ENCODE data around the gene CEP104.
A peak's percentile ranks its signal among the peaks of the same experiment; 100 is the strongest.

Gene CEP104

DNA sequence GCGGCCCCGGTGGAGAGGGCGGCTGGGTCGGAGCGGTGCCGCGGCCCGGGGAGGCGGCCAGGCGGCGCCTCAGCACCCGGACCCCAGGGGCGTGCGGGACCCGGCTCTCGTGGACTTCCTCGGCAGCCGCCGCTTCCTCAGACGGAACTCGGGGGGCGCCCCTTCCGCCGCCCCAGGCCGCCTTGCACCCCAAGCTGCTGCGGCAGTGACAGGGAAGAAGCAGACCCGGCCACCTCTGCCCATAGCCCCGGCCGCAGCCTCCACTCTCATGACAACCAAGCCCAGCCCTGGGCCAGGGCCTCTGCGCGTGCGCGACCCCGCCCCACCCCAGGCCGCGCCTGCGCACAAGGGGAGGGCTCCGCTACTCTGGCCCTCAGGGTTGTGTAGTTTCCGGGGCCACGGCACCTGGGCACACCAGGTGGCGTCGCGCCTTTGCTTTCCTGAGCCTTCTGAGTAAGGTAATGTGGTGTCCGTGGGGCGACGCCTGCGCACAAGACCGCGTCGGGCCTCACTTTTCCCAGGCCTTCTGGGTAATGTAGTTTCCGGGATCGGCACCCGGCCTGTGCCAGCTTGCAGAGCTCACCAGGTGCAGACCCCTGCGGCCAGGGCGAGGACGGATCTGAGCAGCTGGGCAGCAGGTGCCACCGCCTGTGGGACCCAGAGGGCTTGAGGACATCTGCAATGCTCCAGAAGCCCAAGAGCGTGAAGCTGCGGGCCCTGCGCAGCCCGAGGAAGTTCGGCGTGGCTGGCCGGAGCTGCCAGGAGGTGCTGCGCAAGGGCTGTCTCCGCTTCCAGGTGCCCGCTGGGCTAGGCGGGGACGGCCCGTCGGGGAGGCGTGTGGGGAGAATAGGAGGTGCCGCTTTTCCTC is at the start of gene CEP104, which contains the start of gene DFFB:
Gene CEP104 (minus strand): TSS at position 289 of the 868 bp plus-strand sequence. CDS start 4,804 bp downstream, outside the sequence.
Gene DFFB (plus strand): TSS at position 554 of the 868 bp plus-strand sequence. CDS start 128 bp downstream, at position 682.
- DNase-seq (ENCODE audit: low spot score) = peak; percentile 99

DNA sequence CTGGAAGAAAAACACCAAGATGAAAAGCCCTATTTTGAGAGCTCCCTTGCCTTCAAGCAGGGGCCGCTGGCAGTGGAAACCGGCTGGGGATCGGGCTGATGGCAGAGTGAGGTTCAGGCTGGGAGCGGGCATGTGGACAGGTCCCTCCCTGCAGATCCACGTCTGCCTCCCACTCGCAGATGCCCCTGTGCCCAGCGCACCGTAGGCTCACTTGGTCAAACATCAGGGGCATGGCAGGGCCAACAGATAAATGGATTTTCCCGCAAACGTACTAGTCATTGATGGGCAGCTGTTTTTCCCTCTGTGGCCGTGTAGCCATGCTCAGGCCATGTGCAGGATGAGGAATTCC is 49.6 kb upstream of the CEP104 start:
- DNase-seq (ENCODE audit: low spot score) = no peak

DNA sequence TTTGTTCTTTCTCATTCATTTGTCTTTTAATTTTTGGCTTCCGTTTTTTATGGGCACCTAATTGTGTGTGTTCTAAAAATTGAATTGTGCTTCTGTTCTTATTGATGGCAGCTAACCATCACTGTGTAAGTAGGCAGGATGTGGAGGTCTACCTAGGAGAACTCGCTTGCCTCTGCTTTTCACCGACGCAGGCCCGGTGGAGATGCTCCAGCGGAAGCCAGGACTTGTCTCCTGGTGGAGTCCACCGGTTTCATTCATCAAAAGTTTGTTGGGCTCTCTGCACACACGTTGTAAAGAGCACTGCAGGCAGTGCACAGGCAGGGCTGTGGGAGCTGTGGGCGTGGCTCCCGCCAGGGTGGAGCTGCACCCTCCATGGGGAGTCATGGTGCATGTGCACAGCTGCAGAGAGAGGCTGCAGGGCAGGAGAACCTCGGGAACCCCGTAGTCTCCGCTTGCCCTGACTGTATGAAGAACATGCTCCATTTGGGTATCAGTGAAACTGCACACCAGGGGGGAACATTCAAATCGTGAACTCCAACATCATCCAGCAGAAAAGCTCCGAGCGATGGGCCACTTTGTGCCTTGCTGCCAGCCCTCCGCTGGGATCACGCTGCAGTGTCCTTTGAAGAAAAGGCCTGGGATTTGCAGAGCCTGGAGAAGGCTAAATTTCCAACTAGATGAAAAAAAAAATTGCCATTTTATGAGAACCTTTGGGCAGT is 49.1 kb upstream of the CEP104 start:
- no peak for DNase-seq (ENCODE audit: low spot score)

DNA sequence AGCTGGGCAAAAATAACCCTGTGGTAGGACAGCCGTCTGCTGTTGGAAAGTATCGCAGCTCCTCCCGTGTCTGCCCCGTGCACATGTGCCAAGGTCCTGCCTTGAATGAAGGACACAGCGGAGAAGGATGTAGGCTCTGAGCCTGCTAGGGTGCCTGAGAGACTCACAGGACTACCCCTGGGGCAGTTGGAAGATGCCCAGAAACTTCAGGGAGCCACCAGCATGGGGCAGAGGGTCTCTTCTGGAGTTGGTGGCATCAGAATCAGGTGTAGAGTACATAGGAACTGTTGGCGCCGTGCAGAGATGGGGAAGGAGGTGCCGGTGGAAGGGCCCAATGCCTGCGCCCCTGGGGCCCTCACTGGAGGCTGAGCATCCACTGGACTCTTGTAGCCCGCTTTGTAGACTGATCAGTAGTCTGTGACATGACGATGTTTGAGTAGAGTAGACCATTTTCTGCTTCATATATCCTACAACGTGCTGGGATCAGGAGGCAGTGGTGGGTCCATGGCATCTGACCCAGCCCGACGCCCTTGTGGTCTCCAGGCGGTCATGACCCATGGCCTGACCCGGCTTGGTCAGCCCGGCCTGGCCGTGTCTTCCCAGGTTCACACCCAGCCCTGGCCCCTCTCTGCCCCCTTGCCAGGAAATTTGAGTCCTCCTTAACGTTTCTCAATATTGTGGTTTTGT is 48.4 kb upstream of the CEP104 start:
- DNase-seq (ENCODE audit: low spot score) = no peak

DNA sequence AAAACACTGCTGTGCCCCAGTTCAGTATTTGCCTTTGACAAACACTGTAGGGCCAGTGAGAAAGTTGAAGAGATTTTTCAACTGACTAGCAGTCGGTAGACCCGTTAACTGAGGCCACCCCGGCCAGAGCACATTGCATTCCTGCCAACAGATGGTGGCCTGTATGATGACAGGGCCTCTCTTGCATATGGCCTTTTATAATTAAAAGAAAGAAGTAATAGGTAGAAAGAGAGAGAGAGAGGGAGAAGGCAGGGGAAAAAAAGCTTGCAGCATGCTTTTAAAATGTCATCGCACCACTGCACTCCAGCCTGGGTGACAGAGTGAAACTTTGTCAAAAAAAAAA is 47.8 kb upstream of the CEP104 start:
- DNase-seq (ENCODE audit: low spot score) = no peak

DNA sequence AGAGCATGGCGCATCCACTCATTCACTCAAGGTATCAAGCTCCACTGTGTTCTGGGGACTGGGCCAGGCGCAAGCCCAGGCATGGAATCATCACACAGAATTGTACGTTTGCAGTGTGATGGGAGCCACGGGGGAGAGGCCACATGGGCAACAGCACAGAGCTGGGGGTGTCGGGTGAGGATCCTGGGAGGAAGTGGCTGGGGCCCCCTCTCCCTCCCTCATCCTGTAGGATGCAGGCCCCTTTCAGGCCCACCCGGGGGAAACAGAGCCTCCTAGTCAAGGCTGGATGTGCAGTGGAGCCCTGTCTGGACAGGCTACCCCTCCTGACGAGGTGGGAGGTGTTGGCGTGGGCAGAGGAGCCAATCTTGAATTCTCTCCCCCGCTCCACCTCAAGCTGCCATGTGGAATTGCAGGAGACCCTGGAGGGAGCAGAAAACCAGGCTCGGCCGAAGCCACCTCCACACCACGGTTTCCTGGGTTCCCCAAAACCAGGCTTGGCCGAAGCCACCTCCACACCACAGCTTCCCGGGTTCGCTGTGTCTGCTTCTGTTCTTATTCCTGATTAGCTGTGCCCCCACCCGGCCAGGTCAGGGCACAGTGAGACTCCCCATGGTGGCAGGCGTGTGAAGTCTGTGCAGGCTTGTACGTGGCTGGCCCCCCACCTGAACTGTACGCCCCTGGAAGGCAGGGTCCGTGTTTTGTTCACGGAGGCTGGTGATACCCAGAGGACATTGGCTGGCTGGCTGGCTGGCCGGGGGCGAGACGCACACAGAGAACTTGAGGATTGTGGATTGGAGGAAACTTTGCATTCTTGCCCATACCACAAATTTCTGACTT is 47.2 kb upstream of the CEP104 start:
- DNase-seq (ENCODE audit: low spot score) = no peak

DNA sequence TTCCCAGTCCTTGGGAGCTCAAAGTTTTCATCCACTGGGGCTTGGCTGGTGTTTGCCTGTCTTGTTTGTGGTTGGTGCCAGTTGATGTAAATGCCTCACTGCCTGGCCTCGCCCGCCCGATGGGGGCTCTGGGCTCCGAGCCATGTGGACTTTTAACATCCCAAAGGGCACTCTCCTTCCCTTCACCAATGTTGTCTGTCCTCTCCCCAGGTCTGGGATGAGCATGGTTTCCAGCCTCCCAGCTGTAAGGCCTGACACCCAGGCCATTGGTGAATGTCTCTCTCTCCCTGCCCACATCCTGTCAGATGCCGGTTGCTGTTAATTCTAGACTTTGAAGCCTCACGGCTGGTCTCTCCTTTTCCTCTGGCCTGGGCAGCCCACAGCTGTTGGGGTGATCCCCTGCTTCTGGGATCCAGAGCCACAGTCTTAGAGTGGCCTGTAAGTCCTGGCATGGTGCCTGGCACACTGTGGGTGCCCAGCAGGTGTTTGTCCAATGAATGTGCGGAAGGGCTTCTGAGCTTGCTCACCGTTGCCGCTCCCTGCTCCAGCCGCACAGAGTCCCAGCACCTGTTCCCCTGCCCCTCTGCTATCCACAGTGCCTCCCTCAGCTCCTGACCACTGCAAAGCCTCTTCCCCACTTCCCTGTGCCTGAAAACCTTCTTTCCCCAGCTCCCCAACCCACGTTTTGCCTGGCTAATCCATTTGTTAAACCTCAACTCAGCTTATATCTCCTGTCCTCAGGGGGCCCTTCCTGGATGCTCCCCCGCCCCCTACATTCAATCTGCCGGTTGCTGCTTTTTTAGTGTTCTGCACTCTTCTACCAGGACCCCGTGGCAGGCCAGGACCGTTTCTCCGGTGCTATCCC is 46.4 kb upstream of the CEP104 start:
- no peak for DNase-seq (ENCODE audit: low spot score)

DNA sequence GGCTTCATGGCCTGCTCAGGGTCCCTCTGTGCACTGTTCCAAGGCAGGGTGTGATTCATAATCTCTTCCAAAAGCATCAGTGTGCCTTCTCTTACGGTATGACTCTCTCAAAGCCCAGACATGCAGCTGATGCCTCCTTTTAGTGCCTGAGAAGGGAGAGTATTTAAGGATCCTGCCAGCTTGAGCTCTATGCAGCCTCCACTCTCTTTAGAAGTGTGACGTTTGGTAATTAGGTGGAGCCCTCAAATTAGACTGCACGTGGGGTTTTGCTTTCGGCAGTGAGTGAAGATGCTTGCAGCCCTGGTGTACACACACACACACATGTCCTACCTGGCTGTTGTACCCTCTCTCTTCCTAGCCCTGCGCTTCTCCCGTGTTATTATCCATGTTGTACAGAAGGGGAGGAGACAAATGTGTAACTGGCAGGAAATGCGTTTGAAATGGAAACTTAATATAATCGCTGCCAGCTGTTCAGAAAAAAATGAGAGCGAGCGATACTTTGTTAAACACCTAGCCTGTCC is 45.6 kb upstream of the CEP104 start:
- DNase-seq (ENCODE audit: low spot score) = no peak

DNA sequence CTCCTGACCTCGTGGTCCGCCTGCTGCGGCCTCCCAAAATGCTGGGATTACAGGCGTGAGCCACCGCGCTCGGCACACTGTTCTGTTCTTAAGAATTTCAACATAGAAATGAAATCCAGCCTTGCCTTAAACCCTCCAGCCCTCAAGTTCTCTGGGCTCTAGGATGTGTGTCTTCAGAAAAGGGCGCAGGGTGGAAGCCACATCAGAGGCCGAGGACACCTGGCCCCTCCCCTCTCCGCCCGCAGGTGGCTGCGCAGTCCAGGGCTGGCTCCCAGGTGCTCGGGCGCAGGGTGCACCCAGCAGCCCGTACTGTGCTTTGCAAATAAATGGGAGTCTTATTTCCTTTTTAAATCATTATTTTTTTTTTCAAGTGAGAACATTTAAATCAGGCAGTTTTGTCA is 45.1 kb upstream of the CEP104 start:
- DNase-seq (ENCODE audit: low spot score) = no peak

DNA sequence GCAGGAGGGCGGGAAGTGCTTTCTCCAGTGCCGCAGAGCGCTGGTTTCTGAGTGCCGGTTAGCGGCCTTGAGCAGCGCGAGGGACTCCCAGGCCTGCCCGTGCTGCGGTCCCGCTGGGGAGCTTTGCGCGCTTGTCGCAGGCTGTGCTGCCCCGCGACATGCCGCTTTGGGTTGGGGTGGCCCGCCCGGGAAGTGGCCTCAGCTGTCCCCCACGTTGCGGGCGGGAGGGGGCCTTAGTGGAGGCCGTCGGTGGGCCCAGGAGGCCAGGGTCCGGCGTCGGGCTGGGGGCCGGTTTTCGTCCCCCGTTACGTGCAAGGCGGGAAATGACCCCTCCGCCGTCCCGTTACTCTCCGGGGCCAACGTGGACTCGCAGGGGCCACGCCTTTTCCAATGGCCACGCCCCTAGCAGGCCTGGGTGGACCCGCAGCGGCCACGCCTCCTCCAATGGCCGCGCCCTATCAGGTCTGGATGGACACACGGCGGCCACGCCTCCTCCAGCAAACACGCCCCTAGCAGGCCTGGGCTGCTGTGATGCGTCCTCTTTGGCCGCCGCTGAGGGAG is 44.0 kb upstream of the CEP104 start:
- DNase-seq (ENCODE audit: low spot score) = peak; percentile 96

DNA sequence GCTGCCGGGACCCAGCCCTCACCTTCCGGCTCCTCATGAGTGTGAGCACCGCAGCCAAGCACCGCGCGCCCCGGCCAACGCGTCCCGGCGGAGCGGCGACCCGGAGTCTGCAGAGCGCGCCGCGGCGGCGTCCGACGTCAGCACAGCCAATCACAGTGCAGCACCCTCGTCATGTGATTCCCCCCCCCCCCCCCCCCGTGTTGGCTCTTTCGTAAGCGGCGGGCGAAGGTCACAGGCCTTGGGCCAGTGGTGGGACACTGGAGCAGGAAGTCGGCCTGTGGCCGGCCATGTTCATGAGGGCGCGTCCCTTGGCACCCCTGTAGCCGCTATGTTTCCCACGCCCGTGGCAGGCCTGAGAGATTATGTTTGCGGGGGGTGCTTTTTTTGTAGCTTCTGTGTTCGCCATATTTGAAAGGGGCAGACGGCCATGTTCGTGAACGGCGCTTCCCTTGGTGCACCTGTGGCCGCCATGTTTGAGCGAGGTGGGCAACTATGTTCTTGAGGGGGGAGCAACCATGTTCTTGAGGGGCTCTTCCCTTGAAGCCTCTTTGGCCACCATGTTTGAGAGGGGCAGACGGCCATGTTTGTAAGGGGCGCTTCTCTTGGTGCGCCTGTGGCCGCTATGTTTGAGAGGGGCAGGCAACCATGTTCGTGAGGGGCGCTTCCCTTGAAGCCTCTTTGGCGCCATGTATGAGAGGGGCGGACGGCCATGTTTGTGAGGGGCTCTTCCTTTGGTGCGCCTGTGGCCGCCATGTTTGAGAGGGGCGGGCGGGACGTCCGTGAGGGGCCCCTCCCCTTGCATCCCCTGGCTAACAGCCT is 43.3 kb upstream of the CEP104 start, which contains the start of gene C1orf174:
Gene C1orf174 (minus strand): TSS at position 123 of the 819 bp plus-strand sequence. CDS start 86 bp downstream, at position 37.
- peak; percentile 97 for DNase-seq (ENCODE audit: low spot score)

DNA sequence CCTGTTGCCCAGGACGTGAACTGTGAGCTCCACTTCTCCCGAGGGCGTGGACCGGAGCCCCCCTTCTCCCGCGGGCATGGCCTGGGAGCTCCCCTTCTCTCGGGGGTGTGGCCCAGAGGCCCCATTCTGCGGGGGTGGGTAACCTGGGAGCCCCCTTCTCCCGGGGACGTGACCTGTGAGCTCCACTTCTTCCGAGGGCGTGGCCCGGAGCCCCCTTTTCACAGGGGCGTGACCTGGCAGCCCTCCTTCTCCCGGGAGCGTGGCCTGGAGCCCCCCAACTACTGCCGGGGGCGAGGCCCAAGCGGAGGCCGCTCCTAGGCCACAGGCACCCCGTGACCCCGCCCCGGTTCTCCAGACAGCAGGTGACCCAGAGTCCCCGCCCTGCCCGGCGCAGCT is 42.7 kb upstream of the CEP104 start:
- no peak for DNase-seq (ENCODE audit: low spot score)

DNA sequence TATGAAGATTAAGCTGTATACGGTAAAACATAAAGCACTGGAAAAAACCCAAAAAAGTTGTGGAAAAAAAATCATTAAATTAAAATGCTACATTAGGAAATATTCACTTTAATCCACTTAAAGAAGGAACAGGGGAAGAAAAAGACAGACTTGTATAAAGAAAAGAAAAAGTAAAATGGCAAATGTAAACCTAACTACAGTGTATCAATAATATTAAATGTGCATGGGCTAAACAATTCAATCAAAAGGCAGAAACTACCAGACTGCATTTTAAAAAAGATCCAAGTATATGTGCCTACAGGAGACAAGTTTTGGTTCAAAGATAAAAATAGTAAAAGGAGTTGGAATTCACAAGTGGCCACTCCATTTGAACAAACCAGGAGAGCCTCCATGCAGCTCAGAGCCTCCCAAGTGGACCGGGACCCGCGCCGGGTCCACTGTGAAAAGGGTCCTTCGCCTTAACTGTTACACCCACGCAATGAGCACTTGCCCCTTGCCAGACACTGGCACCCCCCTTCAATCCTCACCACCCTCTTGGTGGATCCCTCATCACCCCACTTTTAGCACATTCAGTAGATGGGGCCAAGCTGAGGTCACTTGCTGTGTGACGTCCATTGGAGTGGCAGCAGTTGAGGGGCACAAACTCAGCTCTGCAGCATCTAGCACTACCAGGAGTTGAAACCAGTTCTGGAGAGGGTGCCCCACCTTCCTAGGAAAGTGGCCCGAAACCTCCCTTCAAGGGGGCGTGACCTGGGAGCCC is 42.2 kb upstream of the CEP104 start:
- DNase-seq (ENCODE audit: low spot score) = peak; percentile 33

DNA sequence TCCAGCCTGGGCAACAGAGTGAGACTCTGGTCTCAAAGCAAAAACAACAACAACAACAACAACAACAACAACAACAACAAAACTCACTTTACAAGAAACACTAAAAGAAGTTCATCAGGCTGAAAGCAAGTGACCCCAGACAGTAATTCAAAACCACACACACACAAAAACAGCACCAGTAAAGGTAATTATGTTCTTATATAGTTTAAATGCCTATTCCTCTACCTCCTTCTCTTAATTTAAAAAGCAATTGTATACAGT is 41.4 kb upstream of the CEP104 start:
- no peak for DNase-seq (ENCODE audit: low spot score)

DNA sequence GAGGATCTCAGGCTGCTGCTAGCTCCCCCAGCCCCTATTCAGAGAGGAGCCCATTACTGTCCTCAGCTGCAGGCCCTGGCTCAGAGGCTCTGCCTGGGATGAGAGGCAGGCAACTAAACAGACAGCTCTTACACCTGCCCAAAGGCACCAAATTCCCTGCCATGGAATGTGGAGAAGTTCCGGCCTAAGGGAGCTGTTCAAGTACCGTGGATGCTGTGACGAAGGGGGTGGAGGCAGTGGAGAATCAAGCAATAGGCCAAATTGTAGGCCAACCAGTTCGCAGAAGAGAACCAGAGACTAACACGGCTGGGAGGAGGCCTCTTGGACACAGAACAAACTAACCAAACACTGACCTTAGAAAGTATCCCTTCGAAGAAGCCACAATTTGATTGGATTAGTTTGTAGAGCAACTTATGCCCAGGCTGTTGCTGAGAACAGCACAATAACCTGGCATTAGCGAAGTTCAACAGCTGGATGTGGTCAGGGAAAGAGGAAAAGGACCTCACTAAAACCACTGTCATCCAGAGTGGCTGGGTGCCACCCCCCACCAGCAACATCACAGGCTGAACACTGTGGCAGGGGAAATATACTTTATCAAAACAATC is 39.5 kb upstream of the CEP104 start:
- no peak for DNase-seq (ENCODE audit: low spot score)

DNA sequence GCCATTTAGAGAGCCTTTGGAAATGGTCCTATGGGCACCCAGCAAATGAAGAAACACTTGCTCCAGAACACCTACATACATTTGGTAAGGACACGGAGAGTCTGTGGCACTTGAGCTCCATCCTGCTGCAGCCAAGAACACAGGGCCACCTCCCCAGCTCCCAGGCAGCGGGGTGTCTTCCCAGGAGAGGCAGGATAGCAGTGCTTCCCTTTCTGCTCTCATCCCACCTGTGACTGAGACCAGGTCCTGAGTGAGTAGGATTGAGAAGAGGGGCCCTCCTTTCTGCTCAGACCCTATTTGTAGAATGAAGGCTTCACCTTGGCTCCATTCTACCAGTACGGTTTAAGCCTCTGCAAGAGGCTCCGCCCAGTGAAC is 38.9 kb upstream of the CEP104 start:
- DNase-seq (ENCODE audit: low spot score) = no peak

DNA sequence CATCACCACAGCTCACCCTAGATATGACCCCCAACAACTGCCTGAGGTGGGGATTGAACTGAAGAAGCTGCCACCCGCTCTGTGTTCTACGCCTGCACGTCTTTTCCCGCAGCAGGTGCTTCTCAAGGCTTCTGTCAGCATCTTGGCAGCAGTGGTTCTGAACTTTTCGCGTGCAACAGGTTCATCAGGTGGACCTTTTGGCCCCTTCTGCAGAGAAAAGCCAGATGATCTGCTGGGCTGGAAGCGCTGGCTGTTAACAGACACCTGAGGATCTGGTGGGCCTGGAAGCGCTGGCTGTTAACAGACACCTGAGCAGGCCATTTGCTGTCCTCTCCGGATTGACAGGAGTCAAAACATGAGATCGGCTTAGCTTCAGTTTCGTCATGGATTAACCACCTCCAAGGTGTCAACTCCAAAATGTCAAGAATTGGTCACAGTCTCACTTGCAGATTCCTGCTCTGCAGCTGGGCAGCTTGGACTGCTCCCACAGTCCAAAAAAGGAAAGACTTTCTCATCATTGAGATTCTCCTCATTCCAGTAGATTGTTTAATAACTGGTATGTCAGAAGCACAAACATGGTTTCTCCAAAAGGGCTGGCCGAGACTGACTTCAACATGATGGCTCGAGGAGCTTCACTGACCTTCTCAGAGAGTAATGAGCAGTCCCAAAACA is 38.4 kb upstream of the CEP104 start:
- no peak for DNase-seq (ENCODE audit: low spot score)

All from HuH-7 (cell line).